Colon (tissue), 2 donors: ENCODE results near the gene LCN15.

Experiments used
- FAIRE-seq: peaks from 2 replicates; lab custom pipeline; 2012; peaks lifted over from hg19 to GRCh38; lab: Jason Lieb, UNC
- donor health status: control.
- donor health status: control.

LCN15 gene

GRCh38 chr9:136740971-136741882 lies 23.1 kb downstream of the LCN15 start:
- FAIRE-seq: no peak

DNA sequence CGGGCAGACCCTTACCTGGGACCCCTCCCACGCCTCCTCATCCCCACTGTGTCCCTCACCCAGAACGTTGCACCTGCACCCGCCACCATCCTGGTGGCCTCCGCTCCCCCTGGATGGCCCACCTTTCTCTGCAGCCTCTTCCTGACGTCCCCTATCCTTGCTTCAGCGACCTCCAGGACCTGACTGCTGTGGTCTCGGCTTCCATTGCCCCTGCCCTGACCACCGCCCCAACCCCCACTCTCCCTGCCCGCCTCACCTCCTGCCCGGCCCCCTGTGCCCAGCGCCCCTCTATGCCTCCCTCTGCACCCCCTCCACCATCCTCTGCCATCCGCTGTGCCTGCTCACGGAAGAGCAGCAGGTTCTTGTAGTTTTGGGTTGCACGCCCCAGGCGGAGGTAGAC lies 23.8 kb downstream of the LCN15 start:
- FAIRE-seq: no peak

GRCh38 chr9:136740069-136740468 lies 24.2 kb downstream of the LCN15 start:
- FAIRE-seq: no peak

GRCh38 chr9:136739509-136739908 lies 24.8 kb downstream of the LCN15 start:
- no peak for FAIRE-seq

DNA sequence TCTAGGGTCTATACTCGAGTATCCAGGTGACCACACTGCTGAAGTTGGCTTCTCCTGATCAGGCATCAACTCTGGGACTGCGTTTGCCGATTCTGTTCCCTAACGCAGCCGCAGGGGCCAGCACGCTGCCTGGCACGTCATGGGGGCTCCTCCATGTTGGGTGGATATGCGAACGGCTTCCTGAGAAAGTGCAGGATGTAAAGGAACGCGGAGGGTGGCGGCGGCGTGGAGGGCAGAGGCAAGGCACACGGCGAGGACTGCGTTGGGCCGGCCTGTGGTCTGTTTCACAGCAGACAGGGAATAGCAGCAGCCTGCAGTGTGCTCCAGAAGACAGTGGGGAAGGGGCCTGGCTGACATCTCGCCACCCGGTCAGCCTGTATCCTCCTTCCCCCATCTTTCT lies 25.4 kb downstream of the LCN15 start:
- FAIRE-seq: no peak

DNA sequence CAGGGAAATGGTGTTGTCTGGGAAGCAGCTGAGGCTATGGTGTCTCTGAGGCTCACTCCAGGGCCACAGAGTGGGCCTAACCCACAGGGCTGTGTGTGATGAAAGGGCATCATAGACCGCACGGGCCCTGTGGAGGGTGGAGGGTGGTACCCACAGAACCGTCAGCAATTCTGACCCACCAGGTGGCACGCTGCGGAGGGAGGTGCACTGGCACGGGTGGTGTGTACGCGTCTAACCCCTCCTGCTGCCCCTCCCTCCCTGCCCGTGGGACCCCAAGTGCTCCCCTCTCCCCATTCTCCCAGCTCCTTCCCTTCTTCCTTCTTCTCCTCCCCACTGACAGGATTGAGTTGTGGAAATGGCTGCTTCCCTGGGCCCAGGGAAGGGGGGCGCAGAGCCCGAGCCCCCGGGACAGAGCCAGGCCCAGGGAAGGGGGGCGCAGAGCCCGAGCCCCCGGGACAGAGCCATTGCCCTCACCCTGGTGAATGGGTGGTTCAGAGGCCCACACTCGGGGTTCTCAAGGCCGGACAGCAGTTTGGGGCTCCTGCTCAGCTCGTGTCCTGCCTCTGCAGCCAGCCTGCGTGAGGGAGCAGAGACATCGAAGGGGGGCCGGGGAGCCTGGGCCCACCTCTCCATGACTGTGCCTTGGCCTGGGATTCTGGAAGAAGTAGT lies 28.4 kb downstream of the LCN15 start:
- no peak for FAIRE-seq

GRCh38 chr9:136734837-136735496 lies 29.4 kb downstream of the LCN15 start:
- FAIRE-seq: no peak

GRCh38 chr9:136733611-136734010 lies 30.7 kb downstream of the LCN15 start:
- no peak for FAIRE-seq

GRCh38 chr9:136732444-136733178 lies 31.7 kb downstream of the LCN15 start:
- no peak for FAIRE-seq

DNA sequence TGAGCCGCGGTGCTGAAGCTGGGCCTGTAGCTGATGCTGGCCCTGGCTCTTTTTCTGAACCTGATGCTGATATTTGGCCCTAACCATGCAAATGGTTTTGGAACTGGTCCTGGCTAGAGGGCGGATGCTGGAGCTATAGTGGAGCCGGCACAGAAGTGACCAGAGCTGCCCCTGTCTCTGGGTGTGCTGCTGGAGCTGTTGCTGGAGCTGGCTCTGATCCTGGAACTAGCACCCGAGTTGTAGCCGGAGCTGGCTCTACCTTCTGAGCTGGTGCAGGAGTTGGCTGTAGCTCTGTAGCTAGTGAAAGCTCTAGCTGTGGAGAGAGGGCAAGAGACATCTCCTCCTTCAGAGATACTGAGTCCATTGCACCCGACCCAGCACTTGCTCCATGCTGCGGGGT lies 34.4 kb downstream of the LCN15 start:
- no peak for FAIRE-seq

DNA sequence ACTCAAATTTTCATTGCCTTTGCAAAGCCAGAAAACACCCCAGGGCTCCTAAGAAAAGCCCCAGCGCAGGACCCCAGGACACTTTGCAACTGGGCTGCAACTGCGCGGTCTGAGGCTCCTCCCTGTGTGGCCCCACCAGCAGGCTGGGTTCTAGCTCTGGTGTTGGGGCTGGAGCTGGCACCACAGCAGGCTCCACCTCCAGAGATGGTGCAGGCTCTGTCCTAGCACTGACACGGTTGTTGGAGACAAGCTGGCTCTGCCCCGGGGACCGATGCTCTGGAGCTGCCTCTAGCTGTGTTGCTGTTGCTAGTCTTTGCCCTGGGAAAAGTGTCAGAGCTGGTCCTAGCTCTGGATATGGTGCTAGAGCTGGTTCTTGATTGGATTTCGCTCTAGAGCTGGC lies 35.2 kb downstream of the LCN15 start:
- FAIRE-seq: no peak

GRCh38 chr9:136728548-136729123 lies 35.7 kb downstream of the LCN15 start:
- FAIRE-seq: no peak

- FAIRE-seq: no peak
These were observed 36.2 kb downstream of the LCN15 start for GRCh38 chr9:136728080-136728547.

DNA sequence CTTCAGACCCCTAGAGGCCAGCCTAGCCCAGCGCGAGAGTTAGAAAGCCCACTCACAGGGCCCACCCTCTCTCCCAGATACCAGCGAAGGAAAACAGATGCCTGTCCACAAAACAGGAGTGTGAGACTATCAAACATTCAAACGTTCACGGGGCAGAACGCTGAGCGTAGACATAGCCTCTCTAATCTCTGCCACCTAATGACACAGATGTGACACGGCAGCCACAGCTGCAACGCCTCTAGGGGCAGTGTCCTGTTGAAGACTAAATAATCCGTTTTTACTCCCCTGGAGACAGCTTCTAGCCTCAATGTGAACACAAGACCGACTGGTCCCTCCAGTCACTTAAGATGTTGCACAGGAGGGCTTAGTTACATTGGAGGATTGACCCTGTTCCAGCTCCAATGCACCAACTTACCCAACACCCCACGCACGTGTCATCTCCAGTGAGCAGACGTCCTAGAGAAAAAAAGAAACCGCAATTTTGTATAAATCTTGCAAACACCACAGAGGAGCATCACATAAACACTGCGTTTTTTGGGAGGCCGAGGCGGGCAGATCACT lies 37.6 kb downstream of the LCN15 start:
- no peak for FAIRE-seq

GRCh38 chr9:136726118-136726517 lies 38.2 kb downstream of the LCN15 start:
- FAIRE-seq: no peak

DNA sequence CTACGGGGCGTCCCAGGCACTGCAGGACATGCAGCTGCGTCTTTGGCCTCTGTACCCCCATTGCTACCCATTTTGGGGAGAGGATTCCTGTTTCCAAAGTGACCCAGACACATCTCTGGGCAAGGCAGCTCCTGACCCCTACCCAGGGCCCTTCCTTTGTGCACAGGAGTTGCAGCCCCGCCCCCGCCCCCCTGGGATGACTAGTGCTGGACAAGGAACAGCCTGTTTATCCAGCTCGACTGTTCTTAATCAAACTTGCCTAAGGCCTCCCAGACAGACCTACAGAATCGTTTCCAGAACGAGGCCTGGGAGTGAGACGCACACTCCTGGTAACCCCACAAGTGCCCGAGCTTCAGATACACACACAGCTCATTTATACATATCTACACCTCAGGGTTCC lies 38.7 kb downstream of the LCN15 start:
- no peak for FAIRE-seq

DNA sequence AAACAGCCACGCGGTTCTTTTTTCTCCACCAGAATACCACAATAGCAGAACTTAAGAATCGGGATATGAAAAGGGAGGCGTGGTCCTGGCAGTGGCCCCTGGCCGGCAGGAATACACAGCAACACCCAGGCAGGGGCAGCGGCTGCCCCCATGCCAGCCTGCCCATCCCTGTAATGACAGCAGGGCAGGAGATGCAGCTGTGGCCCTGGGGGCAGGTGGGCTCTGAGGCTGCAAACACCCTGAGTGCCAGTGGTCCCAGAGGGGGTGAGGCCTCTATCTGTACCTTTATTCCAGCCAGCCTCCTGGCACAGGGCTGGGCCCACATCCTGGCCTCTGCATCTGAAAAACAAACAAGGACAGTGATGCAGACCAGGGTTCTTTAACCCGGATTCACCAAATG lies 39.5 kb downstream of the LCN15 start:
- no peak for FAIRE-seq

GRCh38 chr9:136723989-136724388 lies 40.3 kb downstream of the LCN15 start:
- no peak for FAIRE-seq

DNA sequence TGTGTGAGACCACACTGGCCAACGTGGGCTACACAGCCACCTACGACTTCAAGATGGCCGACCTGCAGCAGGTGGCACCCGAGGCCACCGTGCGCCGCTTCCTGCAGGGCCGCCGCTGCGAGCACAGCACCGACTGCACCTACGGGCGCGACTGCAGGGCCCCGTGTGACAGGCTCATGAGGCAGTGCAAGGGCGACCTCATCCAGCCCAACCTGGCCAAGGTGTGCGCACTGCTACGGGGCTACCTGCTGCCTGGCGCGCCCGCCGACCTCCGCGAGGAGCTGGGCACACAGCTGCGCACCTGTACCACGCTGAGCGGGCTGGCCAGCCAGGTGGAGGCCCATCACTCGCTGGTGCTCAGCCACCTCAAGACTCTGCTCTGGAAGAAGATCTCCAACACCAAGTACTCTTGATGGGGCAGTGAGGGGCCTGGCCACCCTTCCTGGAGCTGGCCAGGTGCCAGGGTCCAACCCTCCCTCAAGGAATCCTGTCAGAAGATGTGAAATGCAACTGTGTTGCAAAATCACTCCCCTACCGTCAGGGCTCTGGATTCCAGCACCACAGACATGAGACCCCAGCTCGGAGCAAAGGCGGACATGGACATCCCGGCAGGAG lies 40.8 kb downstream of the LCN15 start:
- no peak for FAIRE-seq

- FAIRE-seq: no peak
These were observed 41.4 kb downstream of the LCN15 start for GRCh38 chr9:136722969-136723356.
